Tibial nerve (tissue), 4 donors: ENCODE results near the gene FOLR2. TPM values are rescaled to one million over a fixed set of nuclear protein-coding genes. Genes with fewer than 3 reads are reported as not detected.

Experiments
- DNase-seq, 2 donors: peaks; one replicate each; pipeline ENCODE4 v3.0.0-alpha.2; 2019; ENCODE audit warnings: low spot score in 2 of 2
- H3K27ac ChIP-seq, 4 donors: fragments of 200-600 bp; sonication (generic) in 3 of 4; one replicate each; pipeline ENCODE4 v1.5.1; 2017 to 2019; ENCODE audit warnings: mild to moderate bottlenecking in 1 of 4
- H3K27me3 ChIP-seq, 2 donors: fragments of 200-600 bp; sonication (generic) in 1 of 2; one replicate each; pipeline versions ENCODE4 v1.5.1 to v1.6.0; 2017 to 2019
- H3K36me3 ChIP-seq, 3 donors: fragments of 200-600 bp; sonication (generic); one replicate each; pipeline ENCODE4 v1.5.1; 2018 to 2019
- H3K4me1 ChIP-seq, 4 donors: fragments of 200-600 bp; sonication (generic) in 3 of 4; one replicate each; pipeline ENCODE4 v1.5.1; 2017 to 2019
- H3K4me3 ChIP-seq, 4 donors: fragments of 200-600 bp; sonication (generic) in 3 of 4; one replicate each; pipeline ENCODE4 v1.5.1; 2017 to 2019; ENCODE audit warnings: mild to moderate bottlenecking in 1 of 4, moderate library complexity in 1 of 4
- H3K9me3 ChIP-seq, 4 donors: fragments of 200-600 bp; sonication (generic) in 3 of 4; one replicate each; pipeline ENCODE4 v1.5.1; 2017 to 2019
- EP300 ChIP-seq, 2 donors: sonication (generic); formaldehyde crosslinking; IDR thresholded peaks; one replicate each; pipeline ENCODE4 v1.6.1; 2017; ENCODE audit warnings: antibody characterized with exemption in 2 of 2, mild to moderate bottlenecking in 1 of 2
- POLR2A ChIP-seq, 2 donors: fragments of 450-650 bp; IDR thresholded peaks; one replicate each; pipeline ENCODE4 v1.6.1; 2017; ENCODE audit warnings: antibody characterized with exemption in 2 of 2, mild to moderate bottlenecking in 2 of 2, moderate library complexity in 2 of 2
- WGBS, 2 donors: methylation state at CpG; one replicate each; pipeline ENCODE4 v1.1.5; 2018; 5-methylcytosine and 5-hydroxymethylcytosine counted together
- total RNA-seq, 4 donors: library from RNA; depleted of rRNA; stranded (reverse); fragments of >200 nt; gene quantifications; one replicate each; pipeline ENCODE4 v1.1.0, GENCODE V29; 2016
- TF ChIP-seq, protein P1 (sequence below), 5 experiments: fragments of 200-600 bp in 3 of 5; fragments of 450-650 bp in 2 of 5; sonication (generic) in 3 of 5; IDR thresholded peaks; one replicate each; pipeline ENCODE4 v1.5.1; 2016 to 2019; ENCODE audit warnings: antibody characterized with exemption in 5 of 5, mild to moderate bottlenecking in 3 of 5, moderate library complexity in 2 of 5

The FOLR2 gene
- total RNA-seq, 4 donors from 2014 or later = 27.8 to 60.9 (median 35.7) TPM

DNA sequence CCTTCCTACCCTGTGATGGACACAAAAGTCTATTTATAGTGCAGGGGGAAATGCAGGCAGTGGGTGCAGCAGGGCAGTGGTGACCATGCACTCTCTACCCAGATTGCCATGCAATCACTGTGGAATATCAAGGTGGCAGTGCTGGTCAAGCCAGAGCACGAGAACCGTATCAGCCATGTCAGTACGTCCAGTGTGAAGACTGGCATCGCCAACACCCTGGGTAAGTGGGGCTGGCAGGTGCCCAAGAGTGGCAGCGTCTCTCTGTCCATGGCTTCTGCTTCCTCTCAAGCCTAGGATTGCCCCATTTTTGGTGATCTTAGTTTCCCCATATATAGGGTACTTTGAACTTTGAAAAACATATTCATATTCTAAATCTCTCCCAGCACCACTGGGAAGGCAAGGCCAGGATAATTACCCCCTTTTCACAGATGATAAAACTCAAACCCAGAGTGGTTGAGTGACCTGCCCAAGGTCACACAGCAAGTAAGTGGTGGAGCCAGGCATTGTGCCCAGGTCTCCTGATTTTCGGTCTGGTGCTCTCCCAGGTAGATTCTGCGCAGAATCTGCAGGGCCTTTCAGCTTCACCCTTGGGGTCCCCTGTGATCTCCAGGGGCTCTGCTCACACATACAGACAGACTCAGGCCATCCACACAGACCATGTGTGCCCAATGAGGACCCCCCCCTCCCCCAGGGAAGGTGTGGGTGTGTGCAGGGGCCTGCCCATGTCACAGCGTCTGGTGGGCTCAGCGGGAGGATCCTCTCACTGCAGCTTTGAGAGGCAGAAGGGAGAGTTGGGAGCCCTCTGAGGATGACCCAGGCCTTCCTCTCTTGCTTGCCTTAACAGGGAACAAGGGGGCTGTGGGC lies 15.0 kb downstream of the FOLR2 start:
- H3K4me3 ChIP-seq = no peak overlapping the region
- DNase-seq = no peak
- no peaks in the 10 kb centered on the region for H3K9me3 ChIP-seq
- H3K4me1 ChIP-seq = peaks cover 0 to 37% (median 8%) of the 10 kb centered on the region in 4 donors
- peaks cover 0 to 99% (median 46%) of the 10 kb centered on the region in 3 donors for H3K36me3 ChIP-seq
- no peak overlapping the region for H3K27ac ChIP-seq
- no peak for TF ChIP-seq POLR2A (IDR thresholded peaks at IDR 0.05)
- WGBS, 2 donors = 80 to 83% methylated on average over 9 of the region's 9 CpGs
- no peaks in the 10 kb centered on the region for H3K27me3 ChIP-seq

DNA sequence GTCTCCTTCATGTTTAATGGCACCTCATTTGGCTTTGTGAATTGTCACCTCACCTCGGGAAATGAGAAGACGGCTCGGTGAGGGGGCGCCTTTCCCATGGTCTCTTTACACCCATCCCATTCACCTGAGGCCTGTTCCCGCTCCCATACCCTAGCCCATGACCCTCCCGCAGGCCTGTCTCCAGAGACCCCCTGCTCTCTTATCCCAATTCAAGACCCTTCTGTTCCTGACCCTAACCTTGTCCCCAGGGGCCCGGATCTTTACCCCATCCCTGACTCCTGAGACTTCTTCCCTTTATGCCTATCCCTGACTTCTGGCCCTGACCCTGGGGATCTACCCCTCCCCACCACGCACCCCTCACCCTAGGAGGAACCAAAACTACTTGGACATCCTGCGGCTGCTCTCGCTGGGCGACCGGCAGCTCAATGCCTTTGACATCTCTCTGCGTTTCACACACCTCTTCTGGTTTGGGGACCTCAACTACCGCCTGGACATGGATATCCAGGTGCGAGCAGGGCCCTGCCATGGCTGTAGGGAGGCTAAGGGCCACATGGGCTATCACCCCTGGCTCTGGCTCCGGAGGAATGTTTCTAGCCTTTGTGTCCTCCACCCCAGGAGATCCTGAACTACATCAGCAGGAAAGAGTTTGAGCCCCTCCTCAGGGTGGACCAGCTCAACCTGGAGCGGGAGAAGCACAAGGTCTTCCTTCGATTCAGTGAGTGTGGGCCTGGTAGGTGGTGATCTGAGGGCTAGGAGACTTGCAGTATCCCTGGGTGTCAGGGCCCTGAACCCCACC lies 15.9 kb downstream of the FOLR2 start:
- Histone ChIP-seq H3K27me3 (no peaks in the 10 kb centered on the region), H3K4me3 (no peak overlapping the region), H3K36me3 (peaks cover 0 to 99% (median 46%) of the 10 kb centered on the region in 3 donors), H3K9me3 (no peaks in the 10 kb centered on the region), H3K27ac (no peak overlapping the region), H3K4me1 (peaks cover 0 to 31% (median 3%) of the 10 kb centered on the region in 4 donors)
- no peak for DNase-seq
- TF ChIP-seq, protein P1, sequence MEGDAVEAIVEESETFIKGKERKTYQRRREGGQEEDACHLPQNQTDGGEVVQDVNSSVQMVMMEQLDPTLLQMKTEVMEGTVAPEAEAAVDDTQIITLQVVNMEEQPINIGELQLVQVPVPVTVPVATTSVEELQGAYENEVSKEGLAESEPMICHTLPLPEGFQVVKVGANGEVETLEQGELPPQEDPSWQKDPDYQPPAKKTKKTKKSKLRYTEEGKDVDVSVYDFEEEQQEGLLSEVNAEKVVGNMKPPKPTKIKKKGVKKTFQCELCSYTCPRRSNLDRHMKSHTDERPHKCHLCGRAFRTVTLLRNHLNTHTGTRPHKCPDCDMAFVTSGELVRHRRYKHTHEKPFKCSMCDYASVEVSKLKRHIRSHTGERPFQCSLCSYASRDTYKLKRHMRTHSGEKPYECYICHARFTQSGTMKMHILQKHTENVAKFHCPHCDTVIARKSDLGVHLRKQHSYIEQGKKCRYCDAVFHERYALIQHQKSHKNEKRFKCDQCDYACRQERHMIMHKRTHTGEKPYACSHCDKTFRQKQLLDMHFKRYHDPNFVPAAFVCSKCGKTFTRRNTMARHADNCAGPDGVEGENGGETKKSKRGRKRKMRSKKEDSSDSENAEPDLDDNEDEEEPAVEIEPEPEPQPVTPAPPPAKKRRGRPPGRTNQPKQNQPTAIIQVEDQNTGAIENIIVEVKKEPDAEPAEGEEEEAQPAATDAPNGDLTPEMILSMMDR (IDR thresholded peaks at IDR 0.05) = no peak
- TF ChIP-seq POLR2A (IDR thresholded peaks at IDR 0.05) (no peak), EP300 (IDR thresholded peaks at IDR 0.05) (no peak)
- WGBS, 2 donors = 86 to 91% methylated on average over 16 to 18 of the region's 18 CpGs

- no peak for DNase-seq
- WGBS, 2 donors = 89 to 94% methylated on average over 11 to 13 of the region's 13 CpGs
- H3K4me1 ChIP-seq = peaks cover 0 to 31% (median 3%) of the 10 kb centered on the region in 4 donors
- H3K36me3 ChIP-seq = peaks cover 0 to 99% (median 46%) of the 10 kb centered on the region in 3 donors
- no peak for TF ChIP-seq POLR2A (IDR thresholded peaks at IDR 0.05)
- TF ChIP-seq EP300 (IDR thresholded peaks at IDR 0.05) = no peak
- TF ChIP-seq, protein P1 (IDR thresholded peaks at IDR 0.05) = no peak
- H3K4me3 ChIP-seq = no peak overlapping the region
- H3K27ac ChIP-seq = no peak overlapping the region
- H3K27me3 ChIP-seq = no peaks in the 10 kb centered on the region
- no peaks in the 10 kb centered on the region for H3K9me3 ChIP-seq
Measured at GRCh38 chr11:72233056-72233772, 16.6 kb downstream of the FOLR2 start.

GRCh38 chr11:72233773-72234513 lies 17.3 kb downstream of the FOLR2 start:
- H3K27me3 ChIP-seq = no peaks in the 10 kb centered on the region
- no peak for TF ChIP-seq EP300 (IDR thresholded peaks at IDR 0.05)
- TF ChIP-seq, protein P1 (IDR thresholded peaks at IDR 0.05) = no peak
- no peak for TF ChIP-seq POLR2A (IDR thresholded peaks at IDR 0.05)
- no peak overlapping the region for H3K27ac ChIP-seq
- H3K9me3 ChIP-seq = no peaks in the 10 kb centered on the region
- H3K4me1 ChIP-seq = peaks cover 0 to 33% (median 6%) of the 10 kb centered on the region in 4 donors
- peaks cover 0 to 91% (median 46%) of the 10 kb centered on the region in 3 donors for H3K36me3 ChIP-seq
- 89 to 94% methylated on average over 8 of the region's 8 CpGs for WGBS, 2 donors
- DNase-seq = no peak
- no peak overlapping the region for H3K4me3 ChIP-seq

GRCh38 chr11:72234514-72234830 lies 17.9 kb downstream of the FOLR2 start:
- Histone ChIP-seq H3K27me3 (no peaks in the 10 kb centered on the region), H3K27ac (no peak overlapping the region), H3K9me3 (no peaks in the 10 kb centered on the region), H3K4me3 (no peak overlapping the region), H3K4me1 (peaks cover 0 to 38% (median 11%) of the 10 kb centered on the region in 4 donors), H3K36me3 (peaks cover 0 to 86% (median 46%) of the 10 kb centered on the region in 3 donors)
- TF ChIP-seq EP300 (IDR thresholded peaks at IDR 0.05) (no peak), POLR2A (IDR thresholded peaks at IDR 0.05) (no peak)
- TF ChIP-seq, protein P1 (IDR thresholded peaks at IDR 0.05) = no peak
- no peak for DNase-seq
- whole genome bisulfite sequencing, 2 donors = 60 to 77% methylated on average over 3 of the region's 3 CpGs
